ENCODE data around the gene KIF5C. TPM values are rescaled to one million over a fixed set of nuclear protein-coding genes. Genes with fewer than 3 reads are reported as not detected.

The KIF5C gene
- total RNA-seq, 1 donor from 2014 or later, result 673 TPM

GRCh38 chr2:148896136-148896535, 21.1 kb downstream of the KIF5C start:
- H3K4me3 Mint-ChIP-seq (ENCODE audit: unreplicated experiment), result no peak overlapping the region
- H3K4me1 Mint-ChIP-seq (ENCODE audit: low read depth, unreplicated experiment), result peaks cover 29% of the 10 kb centered on the region
- peaks cover 16% of the 10 kb centered on the region for H3K36me3 Mint-ChIP-seq (ENCODE audit: unreplicated experiment)
- H3K9me3 Mint-ChIP-seq (ENCODE audit: unreplicated experiment), result peaks cover 7% of the 10 kb centered on the region
- H3K27me3 Mint-ChIP-seq (ENCODE audit: unreplicated experiment), result peaks cover 2% of the 10 kb centered on the region
- peak overlapping the region; percentile 18 for H3K27ac Mint-ChIP-seq (ENCODE audit: unreplicated experiment)
- TF ChIP-seq CTCF (IDR thresholded peaks at IDR 0.05; ENCODE audit: partially characterized antibody, unreplicated experiment), result no peak
- DNase-seq, result no peak

DNA sequence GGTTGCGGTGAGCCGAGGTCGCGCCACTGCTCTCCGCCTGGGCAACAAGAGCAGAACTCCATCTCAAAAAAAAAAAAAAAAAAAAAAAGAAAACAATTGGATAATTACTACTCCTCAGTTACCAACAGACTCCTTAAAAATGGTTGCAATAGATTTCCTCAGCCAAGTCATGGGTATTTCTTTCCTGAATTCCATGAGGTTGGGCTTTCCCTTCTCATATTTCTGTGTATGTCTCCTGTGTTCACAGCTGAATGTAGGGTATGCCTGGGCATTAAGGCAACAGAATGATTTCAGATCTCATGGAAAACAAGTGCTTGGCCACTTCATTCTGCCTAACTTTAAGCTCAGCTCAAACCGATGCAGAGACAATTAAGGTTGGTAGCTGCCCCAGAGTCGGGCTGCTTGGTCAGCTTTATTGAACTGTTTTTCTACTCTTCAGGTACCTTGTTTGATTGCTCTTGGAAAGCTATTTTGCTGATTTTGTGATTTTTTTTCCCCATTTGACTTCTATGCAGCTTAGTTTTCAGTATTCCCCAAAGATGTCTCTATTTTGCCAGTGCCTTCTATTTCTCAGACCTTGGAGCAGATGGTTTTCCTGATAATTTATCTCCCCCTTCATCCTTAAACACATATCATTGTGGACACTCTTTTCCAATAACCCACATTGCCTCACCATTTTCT, 24.8 kb downstream of the KIF5C start:
- Mint-ChIP-seq H3K4me1 (ENCODE audit: low read depth, unreplicated experiment) (peaks cover 49% of the 10 kb centered on the region), H3K36me3 (ENCODE audit: unreplicated experiment) (no peaks in the 10 kb centered on the region), H3K27ac (ENCODE audit: unreplicated experiment) (peak overlapping the region; percentile 48), H3K4me3 (ENCODE audit: unreplicated experiment) (peak overlapping the region; percentile 13), H3K9me3 (ENCODE audit: unreplicated experiment) (peaks cover 2% of the 10 kb centered on the region), H3K27me3 (ENCODE audit: unreplicated experiment) (peaks cover 2% of the 10 kb centered on the region)
- TF ChIP-seq CTCF (IDR thresholded peaks at IDR 0.05; ENCODE audit: partially characterized antibody, unreplicated experiment), result no peak
- DNase-seq, result no peak

DNA sequence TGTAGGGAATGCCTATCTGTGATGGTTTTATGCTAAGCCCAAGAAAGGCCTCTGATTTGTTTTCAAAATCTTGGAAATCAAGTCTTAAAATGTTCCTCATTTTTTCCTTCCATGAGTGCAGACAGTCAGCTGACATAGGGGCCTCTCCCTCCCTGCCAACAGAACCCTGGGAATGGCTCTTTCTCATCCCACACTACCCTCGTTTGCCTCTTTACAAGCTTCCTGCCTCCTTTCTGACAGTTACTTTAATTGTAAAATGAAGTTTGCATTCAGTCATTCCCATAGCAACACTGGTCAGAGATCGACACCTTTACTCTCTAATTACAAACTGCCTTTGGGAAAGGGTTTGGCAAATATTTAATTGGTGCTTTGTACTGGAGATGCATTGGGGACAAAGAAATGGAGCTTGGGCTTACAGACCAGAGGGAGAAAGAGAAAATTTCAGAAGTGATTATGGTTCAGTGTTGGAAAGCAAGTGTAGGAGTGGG, 25.4 kb downstream of the KIF5C start:
- Mint-ChIP-seq H3K4me1 (ENCODE audit: low read depth, unreplicated experiment) (peaks cover 53% of the 10 kb centered on the region), H3K27me3 (ENCODE audit: unreplicated experiment) (peaks cover 4% of the 10 kb centered on the region), H3K9me3 (ENCODE audit: unreplicated experiment) (peaks cover 6% of the 10 kb centered on the region), H3K36me3 (ENCODE audit: unreplicated experiment) (no peaks in the 10 kb centered on the region), H3K4me3 (ENCODE audit: unreplicated experiment) (peak overlapping the region; percentile 13), H3K27ac (ENCODE audit: unreplicated experiment) (peak overlapping the region; percentile 5)
- no peak for TF ChIP-seq CTCF (IDR thresholded peaks at IDR 0.05; ENCODE audit: partially characterized antibody, unreplicated experiment)
- DNase-seq, result no peak

- H3K36me3 Mint-ChIP-seq (ENCODE audit: unreplicated experiment), result no peaks in the 10 kb centered on the region
- no peak for TF ChIP-seq CTCF (IDR thresholded peaks at IDR 0.05; ENCODE audit: partially characterized antibody, unreplicated experiment)
- H3K9me3 Mint-ChIP-seq (ENCODE audit: unreplicated experiment), result peaks cover 11% of the 10 kb centered on the region
- H3K4me1 Mint-ChIP-seq (ENCODE audit: low read depth, unreplicated experiment), result peaks cover 60% of the 10 kb centered on the region
- peak overlapping the region; percentile 70 for H3K27ac Mint-ChIP-seq (ENCODE audit: unreplicated experiment)
- no peak for DNase-seq
- peaks cover 7% of the 10 kb centered on the region for H3K27me3 Mint-ChIP-seq (ENCODE audit: unreplicated experiment)
- H3K4me3 Mint-ChIP-seq (ENCODE audit: unreplicated experiment), result no peak overlapping the region
These were observed 26.1 kb downstream of the KIF5C start for GRCh38 chr2:148901142-148901541.

DNA sequence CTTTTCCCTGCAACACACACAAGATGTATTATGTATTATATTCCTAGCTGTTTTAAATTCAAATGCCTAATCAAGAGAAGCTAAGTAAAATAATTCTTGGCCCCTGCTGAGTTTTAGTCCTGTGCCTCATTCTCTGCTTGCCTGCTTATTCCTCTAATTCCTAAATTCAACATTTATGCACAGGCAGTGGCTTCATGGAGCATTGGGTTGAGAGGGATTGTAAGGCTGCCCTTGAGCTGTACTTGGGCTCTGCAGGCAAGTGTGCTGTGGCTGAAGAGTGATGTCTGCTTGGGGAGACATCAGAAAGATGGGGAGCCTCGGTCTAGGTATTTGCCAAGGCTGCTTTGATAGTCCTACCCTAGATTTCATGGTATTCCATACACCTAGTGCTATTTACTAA, 27.8 kb downstream of the KIF5C start:
- no peak for TF ChIP-seq CTCF (IDR thresholded peaks at IDR 0.05; ENCODE audit: partially characterized antibody, unreplicated experiment)

More for the DNA sequence above, 27.8 kb downstream of the KIF5C start:
- Mint-ChIP-seq H3K27me3 (ENCODE audit: unreplicated experiment) (peaks cover 9% of the 10 kb centered on the region), H3K27ac (ENCODE audit: unreplicated experiment) (no peak overlapping the region), H3K9me3 (ENCODE audit: unreplicated experiment) (peaks cover 13% of the 10 kb centered on the region), H3K4me3 (ENCODE audit: unreplicated experiment) (no peak overlapping the region), H3K36me3 (ENCODE audit: unreplicated experiment) (no peaks in the 10 kb centered on the region), H3K4me1 (ENCODE audit: low read depth, unreplicated experiment) (peaks cover 60% of the 10 kb centered on the region)
- DNase-seq, result no peak

All from glutamatergic neuron (in vitro differentiated cells).